Measurements from ENCODE around the gene RHBDD3.

DNA sequence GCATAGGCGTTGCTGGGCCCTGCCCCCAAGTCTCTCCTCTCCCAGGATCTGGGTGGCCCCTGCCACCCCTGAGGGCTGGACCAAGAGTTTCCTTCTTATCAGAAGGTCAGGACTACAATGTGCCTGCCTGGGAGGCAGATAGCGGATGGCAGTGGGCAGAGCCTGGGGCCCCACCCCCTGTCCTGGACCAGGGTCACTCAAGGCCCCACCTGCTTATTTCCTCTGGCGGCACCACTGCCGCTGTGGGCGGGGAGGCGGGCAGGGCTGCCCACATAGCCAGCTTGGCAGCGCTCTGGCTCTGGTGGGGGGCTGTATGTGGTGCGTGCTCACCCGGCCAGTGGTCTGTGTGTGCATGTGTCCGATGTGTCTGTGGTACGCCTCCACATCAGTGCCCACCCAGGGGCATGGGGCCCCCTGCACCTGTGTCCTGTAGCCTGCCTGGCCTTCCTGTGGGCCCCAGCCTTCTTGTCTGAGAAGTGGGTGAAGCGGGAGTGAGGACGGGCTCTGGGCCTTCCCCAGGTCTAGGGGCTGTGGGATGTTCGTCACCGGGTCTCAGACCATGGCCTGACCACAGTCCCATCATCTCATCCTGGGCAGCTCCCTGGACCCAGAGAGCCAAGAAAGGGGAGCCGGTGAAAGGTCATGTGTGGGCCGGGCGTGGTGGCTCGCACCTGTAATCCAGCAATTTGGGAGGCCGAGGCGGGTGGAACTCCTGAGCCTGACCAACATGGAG, 41.7 kb upstream of the RHBDD3 start:
- TF ChIP-seq, protein P1, sequence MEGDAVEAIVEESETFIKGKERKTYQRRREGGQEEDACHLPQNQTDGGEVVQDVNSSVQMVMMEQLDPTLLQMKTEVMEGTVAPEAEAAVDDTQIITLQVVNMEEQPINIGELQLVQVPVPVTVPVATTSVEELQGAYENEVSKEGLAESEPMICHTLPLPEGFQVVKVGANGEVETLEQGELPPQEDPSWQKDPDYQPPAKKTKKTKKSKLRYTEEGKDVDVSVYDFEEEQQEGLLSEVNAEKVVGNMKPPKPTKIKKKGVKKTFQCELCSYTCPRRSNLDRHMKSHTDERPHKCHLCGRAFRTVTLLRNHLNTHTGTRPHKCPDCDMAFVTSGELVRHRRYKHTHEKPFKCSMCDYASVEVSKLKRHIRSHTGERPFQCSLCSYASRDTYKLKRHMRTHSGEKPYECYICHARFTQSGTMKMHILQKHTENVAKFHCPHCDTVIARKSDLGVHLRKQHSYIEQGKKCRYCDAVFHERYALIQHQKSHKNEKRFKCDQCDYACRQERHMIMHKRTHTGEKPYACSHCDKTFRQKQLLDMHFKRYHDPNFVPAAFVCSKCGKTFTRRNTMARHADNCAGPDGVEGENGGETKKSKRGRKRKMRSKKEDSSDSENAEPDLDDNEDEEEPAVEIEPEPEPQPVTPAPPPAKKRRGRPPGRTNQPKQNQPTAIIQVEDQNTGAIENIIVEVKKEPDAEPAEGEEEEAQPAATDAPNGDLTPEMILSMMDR (IDR thresholded peaks at IDR 0.05; ENCODE audit: low read length) = no peak
- TF ChIP-seq EZH2 (optimal IDR thresholded peaks at IDR 0.05; ENCODE audit: low read depth, low read length) = no peak
- no peak for TF ChIP-seq EZH2phosphoT487 (IDR thresholded peaks at IDR 0.05; ENCODE audit: low read length)

Measured in MM.1S (cell line).